HG02678 (cell line): ENCODE results near the gene WFDC2.

Experiments used
- ATAC-seq: cut with Tn5 transposase; IDR thresholded peaks from one replicate; pipeline ENCODE4 v1.9.1; 2021; ENCODE audit warnings: mild to moderate bottlenecking, moderate library complexity; ENCODE audit not compliant: unreplicated experiment

WFDC2 gene

GRCh38 chr20:45489083-45489531 is 19.6 kb downstream of the WFDC2 start:
- ATAC-seq, result no peak

GRCh38 chr20:45495501-45495941 is 26.0 kb downstream of the WFDC2 start:
- no peak for ATAC-seq

GRCh38 chr20:45496166-45496565 is 26.6 kb downstream of the WFDC2 start:
- no peak for ATAC-seq

DNA sequence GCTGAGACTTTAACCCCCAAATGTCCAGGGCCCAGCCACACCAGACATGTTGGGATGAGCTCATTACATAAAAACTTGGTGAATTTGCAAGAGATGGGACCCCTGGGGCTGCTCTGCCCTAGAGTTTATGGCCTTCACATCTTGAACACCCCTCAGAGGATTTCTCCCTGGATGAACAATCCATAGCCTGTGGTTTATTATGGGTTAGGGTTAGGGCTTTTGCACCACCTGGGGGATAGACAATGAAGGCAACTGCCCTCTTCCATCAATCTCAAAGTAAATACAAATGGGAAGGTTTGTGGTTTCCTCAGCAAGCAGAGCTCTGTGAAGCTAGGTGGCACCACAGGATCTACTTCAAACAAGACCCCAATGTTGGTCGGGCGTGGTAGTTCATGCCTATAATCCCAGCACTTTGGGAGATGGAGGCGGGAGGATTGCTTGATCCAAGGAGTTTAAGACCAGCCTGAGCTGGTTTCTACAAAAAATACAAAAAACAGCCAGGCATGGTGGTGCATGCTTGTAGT is 28.5 kb downstream of the WFDC2 start:
- ATAC-seq, result no peak

DNA sequence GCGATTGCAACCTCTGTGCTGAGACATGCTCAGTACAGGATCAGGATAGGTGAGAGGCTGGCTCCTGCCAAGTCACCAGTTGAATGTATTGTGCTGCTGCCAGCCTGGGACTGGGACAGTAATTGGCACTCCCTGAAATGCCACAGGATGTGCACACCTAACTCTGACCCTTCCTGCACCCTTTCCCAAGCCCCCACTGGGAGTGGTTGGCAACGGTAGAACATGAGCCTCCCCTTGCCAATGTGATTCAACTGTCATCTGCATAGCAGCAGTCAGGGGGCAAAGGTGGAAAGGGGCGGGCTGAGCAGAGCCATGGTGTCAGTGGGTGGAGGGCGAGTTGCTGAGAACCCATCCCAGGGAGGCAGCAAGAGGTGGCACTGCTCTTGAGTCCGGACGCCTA is 30.5 kb downstream of the WFDC2 start:
- no peak for ATAC-seq

DNA sequence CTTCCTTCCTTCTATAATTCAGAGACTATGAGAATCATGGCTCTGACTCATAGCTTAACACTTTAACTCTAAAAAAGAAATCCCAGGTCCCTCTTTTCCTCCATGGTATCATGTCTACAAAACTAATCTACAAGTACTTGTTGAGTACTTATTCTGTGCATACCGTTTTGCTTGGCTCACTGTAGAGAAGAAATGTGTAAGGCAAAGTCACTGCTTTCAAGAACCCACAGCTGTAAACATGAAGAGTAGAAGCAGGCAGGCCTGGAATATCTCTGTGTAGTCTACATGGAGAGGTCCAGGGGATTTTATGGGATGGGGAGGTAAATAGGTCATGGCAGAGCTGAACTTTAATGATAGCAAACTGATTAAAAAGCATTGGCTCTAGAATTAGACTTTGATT is 32.0 kb downstream of the WFDC2 start:
- no peak for ATAC-seq

GRCh38 chr20:45502561-45502960 is 33.0 kb downstream of the WFDC2 start:
- ATAC-seq, result no peak

GRCh38 chr20:45503403-45503802 is 33.9 kb downstream of the WFDC2 start:
- ATAC-seq, result no peak

DNA sequence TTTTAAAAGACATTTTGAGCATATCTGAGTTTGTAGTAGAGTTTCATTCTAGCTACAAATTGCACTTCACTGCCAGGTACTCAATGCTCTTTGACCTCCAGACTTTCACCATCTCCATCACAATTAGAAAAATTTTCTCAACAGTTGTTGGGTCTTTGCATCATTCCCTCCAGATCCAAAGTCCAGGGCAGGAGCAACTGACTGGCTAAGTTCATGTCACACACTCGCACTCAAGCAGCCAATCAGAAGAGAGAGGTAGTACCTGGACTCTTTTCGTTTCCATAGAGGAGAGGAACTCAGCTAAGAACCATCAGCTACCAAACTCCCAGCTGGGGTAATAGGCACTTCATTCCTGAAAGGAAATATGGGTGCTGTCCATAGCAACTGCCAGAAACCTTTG is 36.8 kb downstream of the WFDC2 start:
- no peak for ATAC-seq

GRCh38 chr20:45507011-45507820 is 37.7 kb downstream of the WFDC2 start:
- peak; percentile 43 for ATAC-seq

DNA sequence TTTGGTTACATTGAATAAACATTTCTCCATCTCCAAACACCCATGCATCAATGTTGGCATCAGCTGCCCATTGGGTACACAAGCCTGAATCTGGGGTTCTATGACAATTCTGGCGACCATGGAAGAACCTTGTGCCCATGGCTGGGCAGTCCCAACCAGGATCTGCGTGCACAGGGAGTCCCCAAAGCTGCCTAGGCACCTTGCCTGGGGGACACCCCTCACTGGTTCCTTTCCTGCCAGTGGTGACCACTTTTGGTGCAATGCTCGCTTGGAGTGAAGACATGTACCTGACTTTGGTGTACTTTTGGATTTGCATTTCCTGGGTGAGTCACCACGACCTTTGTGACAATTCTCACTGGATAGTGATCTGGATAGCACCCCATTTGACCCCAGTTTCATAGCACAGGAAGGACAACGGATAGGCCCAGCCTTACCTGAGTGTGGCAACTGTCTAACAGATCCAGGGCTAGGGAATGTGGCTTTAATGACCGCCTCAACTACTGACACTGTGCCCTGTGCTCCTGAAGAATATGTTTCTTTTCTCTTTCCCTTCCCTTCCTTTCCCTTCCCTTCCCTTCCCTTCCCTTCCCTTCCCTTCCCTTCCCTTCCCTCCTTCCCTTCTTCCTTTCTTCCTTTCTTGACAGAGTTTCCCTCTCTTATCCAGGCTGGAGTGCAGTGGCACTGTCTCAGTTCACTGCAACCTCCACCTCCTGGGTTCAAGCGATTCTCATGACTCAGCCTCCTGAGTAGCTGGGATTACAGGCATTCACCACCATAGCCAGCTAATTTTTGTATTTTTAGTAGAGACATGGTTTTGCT is 38.7 kb downstream of the WFDC2 start:
- no peak for ATAC-seq

DNA sequence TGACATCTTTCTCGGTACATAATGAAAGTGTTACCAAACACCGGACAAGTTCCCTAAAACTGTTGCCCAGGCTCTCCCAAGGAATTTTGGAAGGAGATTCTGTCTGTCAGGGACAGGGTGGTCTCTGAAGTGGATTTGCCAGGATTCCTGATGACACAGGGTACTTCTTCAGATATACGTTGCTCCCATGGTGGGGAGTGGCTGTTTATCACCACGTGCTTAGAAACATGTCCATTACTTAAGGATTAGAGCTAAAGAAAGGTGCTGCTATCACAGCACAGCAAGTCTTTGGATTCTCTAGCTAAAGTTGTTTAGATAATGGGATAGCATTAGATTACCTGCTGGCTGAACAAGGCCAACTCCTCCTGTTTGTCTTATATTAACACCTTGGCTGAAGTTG is 39.5 kb downstream of the WFDC2 start:
- ATAC-seq, result no peak

DNA sequence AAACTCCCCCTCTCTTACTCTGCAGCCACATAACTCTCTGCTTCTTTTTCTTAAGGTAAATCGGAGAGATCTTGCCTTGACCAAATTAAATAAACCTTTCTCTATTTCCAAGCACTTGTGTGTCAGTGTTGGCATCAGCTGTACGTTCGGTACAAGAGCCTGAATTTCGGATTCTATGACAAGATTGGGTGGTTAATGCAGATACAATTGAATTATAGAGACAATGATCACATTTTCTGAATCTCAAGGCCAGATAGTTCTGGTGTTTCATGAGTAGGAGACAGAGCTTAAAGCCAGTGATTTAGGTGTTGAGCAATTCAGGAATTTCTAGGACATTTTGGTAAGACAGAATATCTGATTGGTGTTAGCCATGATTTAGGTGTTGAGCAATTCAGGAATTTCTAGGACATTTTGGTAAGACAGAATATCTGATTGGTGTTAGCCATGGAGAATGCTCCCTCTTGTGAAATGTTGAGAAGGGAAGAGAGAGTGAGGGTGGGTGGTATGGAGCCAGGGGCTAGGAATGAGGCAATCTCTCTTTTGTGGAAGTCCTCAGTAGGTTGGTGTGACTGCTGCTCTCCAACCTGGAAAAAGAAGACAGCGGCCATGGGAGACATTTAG is 40.8 kb downstream of the WFDC2 start:
- no peak for ATAC-seq

DNA sequence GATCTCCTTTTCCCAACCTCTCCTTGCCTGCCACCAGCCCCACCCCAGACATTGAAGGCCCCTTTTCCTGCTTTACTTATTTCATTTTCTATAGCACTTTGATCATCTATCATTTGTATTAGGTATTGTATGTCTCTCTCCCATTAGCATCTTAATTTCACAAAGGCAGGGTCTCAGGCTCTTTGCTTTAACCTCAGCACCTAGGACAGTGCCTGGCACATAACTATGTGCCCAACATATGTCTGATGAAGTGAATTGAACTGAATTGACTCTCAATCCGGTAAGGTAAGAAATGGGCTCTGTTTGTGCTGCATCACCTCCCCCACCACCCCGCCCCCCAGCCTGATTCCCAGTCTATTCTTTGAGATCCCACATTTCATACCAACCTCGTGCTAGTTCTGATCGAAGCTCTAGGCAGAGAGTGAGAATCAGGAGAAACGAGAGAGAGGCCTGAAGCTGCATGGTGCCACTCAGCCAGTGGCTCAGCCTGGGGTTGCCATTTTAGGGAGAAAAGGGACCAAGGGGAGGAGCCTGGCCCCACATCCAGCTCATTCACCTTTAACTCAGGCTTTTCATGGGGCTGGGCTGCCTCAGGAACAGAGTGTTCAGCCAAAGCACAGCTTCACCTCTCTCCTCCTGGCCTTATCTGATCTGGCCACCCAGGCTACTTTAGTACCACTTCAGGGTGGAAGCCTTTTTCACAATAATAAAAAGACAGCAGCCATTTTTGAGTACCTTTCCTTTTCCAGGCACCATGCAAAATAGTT is 45.8 kb downstream of the WFDC2 start, which contains the start of gene SPINT3:
SPINT3 (minus strand) TSS at position 476 of the 767 bp plus-strand sequence; CDS start at position 462, 14 bp downstream.
- no peak for ATAC-seq

GRCh38 chr20:45518282-45518681 is 48.7 kb downstream of the WFDC2 start:
- ATAC-seq, result no peak

DNA sequence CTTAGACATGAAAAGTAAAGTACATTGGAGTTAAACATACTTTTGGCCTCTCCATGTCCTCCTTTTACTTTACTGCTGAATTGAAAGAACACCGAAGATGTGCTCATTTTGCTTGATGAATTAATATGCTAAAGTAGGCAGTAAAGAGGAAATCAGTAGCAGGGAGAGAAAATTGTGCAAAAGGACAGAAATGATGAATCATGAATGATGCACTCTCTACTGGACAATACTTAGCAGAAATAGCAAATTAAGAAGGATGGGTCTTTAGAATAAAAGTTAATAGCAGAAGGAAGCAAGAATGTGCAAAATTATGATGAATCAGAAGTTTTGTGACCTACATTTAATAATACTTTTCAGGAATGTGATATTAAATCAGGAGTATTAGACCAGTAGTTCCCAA is 54.3 kb downstream of the WFDC2 start:
- no peak for ATAC-seq

DNA sequence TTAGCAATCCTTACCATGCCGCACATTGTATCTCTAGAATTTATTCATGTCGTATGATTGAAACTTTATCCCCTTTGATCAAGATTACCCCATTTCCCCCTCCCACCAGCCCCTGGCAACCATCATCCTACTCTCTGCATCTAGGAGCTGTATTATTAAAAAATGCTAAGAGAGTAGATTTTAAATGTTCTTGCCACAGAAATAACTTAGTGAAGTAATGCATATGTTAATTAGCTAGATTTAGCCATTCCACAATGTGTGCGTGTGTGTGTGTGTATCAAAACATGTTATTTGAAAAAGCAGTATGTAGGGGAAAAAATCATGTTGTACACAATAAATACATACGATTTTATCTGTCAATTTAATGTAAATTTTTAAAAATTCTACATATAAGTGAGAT is 57.7 kb downstream of the WFDC2 start:
- no peak for ATAC-seq
